Neuronal stem cell (in vitro differentiated cells): ENCODE results near the gene B4GALNT4.

ENCODE experiments used
- DNase-seq: peaks from one replicate; pipeline ENCODE4 v3.0.0-alpha.2; 2013; ENCODE audit warnings: low spot score
- H2AFZ ChIP-seq: one replicate; pipeline ENCODE4 v1.6.1; 2013; ENCODE audit warnings: mild to moderate bottlenecking, low read length, inconsistent platforms
- H2AK5ac ChIP-seq: 2 replicates; pipeline ENCODE4 v1.6.1; 2013; ENCODE audit warnings: low read depth, mild to moderate bottlenecking, inconsistent platforms, low read length, moderate library complexity, mixed read lengths
- H2BK120ac ChIP-seq: 2 replicates; pipeline ENCODE4 v1.6.1; 2013; ENCODE audit warnings: low read depth, mild to moderate bottlenecking, inconsistent platforms, low read length, moderate library complexity, mixed read lengths
- H2BK12ac ChIP-seq: one replicate; pipeline ENCODE4 v1.6.1; 2013; ENCODE audit warnings: low read length, inconsistent platforms
- H2BK15ac ChIP-seq: 2 replicates; pipeline ENCODE4 v1.6.1; 2013; ENCODE audit warnings: mild to moderate bottlenecking, low read length, inconsistent platforms, mixed read lengths
- H2BK5ac ChIP-seq: one replicate; pipeline ENCODE4 v1.6.1; 2013; ENCODE audit warnings: inconsistent platforms, mild to moderate bottlenecking, low read length, moderate library complexity
- H3K14ac ChIP-seq: one replicate; pipeline ENCODE4 v1.6.1; 2013; ENCODE audit warnings: low read length, inconsistent platforms
- H3K18ac ChIP-seq: 2 replicates; pipeline ENCODE4 v1.6.1; 2013; ENCODE audit warnings: low read length, inconsistent platforms
- H3K23ac ChIP-seq: 2 replicates; pipeline ENCODE4 v1.6.1; 2013; ENCODE audit warnings: low read depth, mild to moderate bottlenecking, mixed read lengths, low read length, inconsistent platforms; ENCODE audit not compliant: poor library complexity
- H3K27ac ChIP-seq: replicated peaks from 3 replicates; pipeline ENCODE4 v1.5.1; 2013; ENCODE audit warnings: low read length, inconsistent platforms
- H3K27me3 ChIP-seq, 3 experiments: 2 replicates each; pipeline ENCODE4 v1.6.1; 2013; ENCODE audit warnings: low read length in 3 of 3, mild to moderate bottlenecking in 2 of 3, inconsistent platforms in 1 of 3, low read depth in 1 of 3, mixed read lengths in 1 of 3, moderate library complexity in 1 of 3; ENCODE audit not compliant: control insufficient read depth in 3 of 3, insufficient read depth in 3 of 3
- H3K36me3 ChIP-seq, 2 donors: replicated peaks in 1 of 2; 2 replicates each; pipeline ENCODE4 v1.6.1; 2013; ENCODE audit warnings: low read length in 2 of 2; ENCODE audit not compliant: control insufficient read depth in 2 of 2, insufficient read depth in 2 of 2
- H3K4ac ChIP-seq: 2 replicates; pipeline ENCODE4 v1.6.1; 2013; ENCODE audit warnings: inconsistent platforms, mild to moderate bottlenecking, low read length, moderate library complexity
- H3K4me1 ChIP-seq, 2 donors: 1 replicate in 1 of 2; 2 replicates in 1 of 2; pipeline ENCODE4 v1.6.1; 2013; ENCODE audit warnings: low read length in 2 of 2, low read depth in 1 of 2; ENCODE audit not compliant: control insufficient read depth in 2 of 2, insufficient read depth in 1 of 2
- H3K4me2 ChIP-seq: one replicate; pipeline ENCODE4 v1.6.1; 2013; ENCODE audit warnings: mild to moderate bottlenecking, low read length, inconsistent platforms; ENCODE audit not compliant: insufficient read depth, poor library complexity, severe bottlenecking
- H3K4me3 ChIP-seq, 2 donors: 2 replicates each; pipeline ENCODE4 v1.5.1; 2013; ENCODE audit warnings: low read length in 2 of 2, mild to moderate bottlenecking in 2 of 2, inconsistent platforms in 1 of 2, moderate library complexity in 1 of 2
- H3K79me1 ChIP-seq: one replicate; pipeline ENCODE4 v1.6.1; 2013; ENCODE audit warnings: low read depth, mild to moderate bottlenecking, inconsistent platforms, low read length, moderate library complexity
- H3K9ac ChIP-seq: one replicate; pipeline ENCODE4 v1.6.1; 2013; ENCODE audit warnings: mild to moderate bottlenecking, low read depth, low read length, inconsistent platforms; ENCODE audit not compliant: poor library complexity
- H3K9me3 ChIP-seq, 2 donors: replicated peaks in 1 of 2; 2 replicates each; pipeline versions ENCODE3 to v1.6.1; 2013; ENCODE audit warnings: low read length in 2 of 2, mild to moderate bottlenecking in 2 of 2, inconsistent platforms in 1 of 2, low read depth in 1 of 2, mixed read lengths in 1 of 2, moderate library complexity in 1 of 2; ENCODE audit not compliant: control insufficient read depth in 2 of 2, insufficient read depth in 1 of 2
- H4K8ac ChIP-seq: one replicate; pipeline ENCODE4 v1.6.1; 2013; ENCODE audit warnings: low read depth, mild to moderate bottlenecking, inconsistent platforms, low read length, moderate library complexity
- H4K91ac ChIP-seq: one replicate; pipeline ENCODE4 v1.6.1; 2013; ENCODE audit warnings: low read length, low read depth, mild to moderate bottlenecking, inconsistent platforms; ENCODE audit not compliant: poor library complexity
- WGBS, 2 donors: extraction: QIAGEN DNeasy Blood & Tissue Kit; methylation state at CpG; one replicate each; pipeline ENCODE4 v1.1.7; 2013; ENCODE audit warnings: missing lambda C conversion rate in 2 of 2, mixed read lengths in 1 of 2; ENCODE audit not compliant: insufficient read length in 2 of 2, insufficient replicate concordance in 1 of 2; ENCODE audit errors: extremely low coverage in 2 of 2; 5-methylcytosine and 5-hydroxymethylcytosine counted together

B4GALNT4 gene

GRCh38 chr11:371716-372590 is 2.7 kb downstream of the B4GALNT4 start:
- H2BK5ac ChIP-seq: no peak overlapping the region
- H3K23ac ChIP-seq: peak overlapping the region; percentile 85
- H2AFZ ChIP-seq: no peak overlapping the region
- H3K14ac ChIP-seq: no peak overlapping the region
- H3K9me3 ChIP-seq: peaks cover 4 to 9% of the 10 kb centered on the region in 2 donors
- DNase-seq: no peak
- no peak overlapping the region for H2BK12ac ChIP-seq
- no peak overlapping the region for H2BK120ac ChIP-seq
- H2AK5ac ChIP-seq: no peak overlapping the region
- no peak overlapping the region for H3K4ac ChIP-seq
- H3K4me3 ChIP-seq: no peak overlapping the region
- no peak overlapping the region for H3K18ac ChIP-seq
- no peak overlapping the region for H2BK15ac ChIP-seq
- H3K27me3 ChIP-seq: no peaks in the 10 kb centered on the region
- WGBS, 2 donors: no CpG with 5 or more reads among the region's 19 CpGs
- H3K4me1 ChIP-seq: peaks cover 8 to 11% of the 10 kb centered on the region in 2 donors
- H3K27ac ChIP-seq: no peak overlapping the region
- H3K79me1 ChIP-seq: peaks cover 21% of the 10 kb centered on the region
- peaks cover 26 to 44% of the 10 kb centered on the region in 2 donors for H3K36me3 ChIP-seq
- H4K91ac ChIP-seq: no peak overlapping the region
- no peak overlapping the region for H3K4me2 ChIP-seq
- H3K9ac ChIP-seq: no peak overlapping the region
- no peak overlapping the region for H4K8ac ChIP-seq

GRCh38 chr11:372809-373715 is 3.8 kb downstream of the B4GALNT4 start:
- H3K23ac ChIP-seq: no peak overlapping the region
- H2AFZ ChIP-seq: no peak overlapping the region
- no peak overlapping the region for H3K27ac ChIP-seq
- H2AK5ac ChIP-seq: no peak overlapping the region
- H3K4me3 ChIP-seq: no peak overlapping the region
- H2BK120ac ChIP-seq: no peak overlapping the region
- H3K4ac ChIP-seq: no peak overlapping the region
- no CpG with 5 or more reads among the region's 41 CpGs for WGBS, 2 donors
- no peak overlapping the region for H3K18ac ChIP-seq
- H2BK5ac ChIP-seq: no peak overlapping the region
- no peak overlapping the region for H2BK12ac ChIP-seq
- peaks cover 37 to 55% of the 10 kb centered on the region in 2 donors for H3K36me3 ChIP-seq
- H3K9me3 ChIP-seq: peaks cover 4 to 5% of the 10 kb centered on the region in 2 donors
- no peak overlapping the region for H3K14ac ChIP-seq
- peaks cover 21% of the 10 kb centered on the region for H3K79me1 ChIP-seq
- H3K27me3 ChIP-seq: no peaks in the 10 kb centered on the region
- H2BK15ac ChIP-seq: no peak overlapping the region
- H4K91ac ChIP-seq: no peak overlapping the region
- no peak for DNase-seq
- peaks cover 8 to 11% of the 10 kb centered on the region in 2 donors for H3K4me1 ChIP-seq
- no peak overlapping the region for H4K8ac ChIP-seq
- H3K9ac ChIP-seq: no peak overlapping the region
- H3K4me2 ChIP-seq: no peak overlapping the region

- no peaks in the 10 kb centered on the region for H3K27me3 ChIP-seq
- H3K79me1 ChIP-seq: peaks cover 26% of the 10 kb centered on the region
- DNase-seq: no peak
- no CpG with 5 or more reads among the region's 23 CpGs for WGBS, 2 donors
- H4K8ac ChIP-seq: no peak overlapping the region
- no peak overlapping the region for H4K91ac ChIP-seq
- no peak overlapping the region for H3K4me3 ChIP-seq
- peak overlapping the region; percentile 85 for H3K23ac ChIP-seq
- peaks cover 1 to 4% of the 10 kb centered on the region in 2 donors for H3K4me1 ChIP-seq
- peak overlapping the region; percentile 44 for H3K9ac ChIP-seq
- no peak overlapping the region for H3K14ac ChIP-seq
- no peak overlapping the region for H2BK5ac ChIP-seq
- peaks cover 4 to 6% of the 10 kb centered on the region in 2 donors for H3K9me3 ChIP-seq
- H3K4ac ChIP-seq: no peak overlapping the region
- H3K27ac ChIP-seq: no peak overlapping the region
- H2AFZ ChIP-seq: no peak overlapping the region
- no peak overlapping the region for H3K4me2 ChIP-seq
- no peak overlapping the region for H2BK120ac ChIP-seq
- H3K36me3 ChIP-seq: peaks cover 43 to 64% of the 10 kb centered on the region in 2 donors
- H2BK12ac ChIP-seq: no peak overlapping the region
- no peak overlapping the region for H2BK15ac ChIP-seq
- peak overlapping the region; percentile 57 for H3K18ac ChIP-seq
- H2AK5ac ChIP-seq: no peak overlapping the region
Measured at GRCh38 chr11:373716-374551, 4.6 kb downstream of the B4GALNT4 start.
